SU-DHL-6 (cell line): ENCODE results near the gene PHF1.

Experiments
- EZH2phosphoT487 ChIP-seq: fragments of 200-600 bp; sonication (generic), shearing (Covaris generic); conservative IDR thresholded peaks from 2 replicates; pipeline ENCODE4 v1.6.1; 2018; ENCODE audit warnings: mild to moderate bottlenecking, antibody characterized with exemption, low read length, moderate library complexity, mixed read lengths
- TF ChIP-seq, protein P1 (sequence below): fragments of 200-600 bp; sonication (generic); IDR thresholded peaks from one replicate; pipeline ENCODE4 v1.5.1; 2017; ENCODE audit warnings: antibody characterized with exemption, mild to moderate bottlenecking, low read length, moderate library complexity; ENCODE audit not compliant: insufficient read depth, poor library complexity, severe bottlenecking

DNA sequence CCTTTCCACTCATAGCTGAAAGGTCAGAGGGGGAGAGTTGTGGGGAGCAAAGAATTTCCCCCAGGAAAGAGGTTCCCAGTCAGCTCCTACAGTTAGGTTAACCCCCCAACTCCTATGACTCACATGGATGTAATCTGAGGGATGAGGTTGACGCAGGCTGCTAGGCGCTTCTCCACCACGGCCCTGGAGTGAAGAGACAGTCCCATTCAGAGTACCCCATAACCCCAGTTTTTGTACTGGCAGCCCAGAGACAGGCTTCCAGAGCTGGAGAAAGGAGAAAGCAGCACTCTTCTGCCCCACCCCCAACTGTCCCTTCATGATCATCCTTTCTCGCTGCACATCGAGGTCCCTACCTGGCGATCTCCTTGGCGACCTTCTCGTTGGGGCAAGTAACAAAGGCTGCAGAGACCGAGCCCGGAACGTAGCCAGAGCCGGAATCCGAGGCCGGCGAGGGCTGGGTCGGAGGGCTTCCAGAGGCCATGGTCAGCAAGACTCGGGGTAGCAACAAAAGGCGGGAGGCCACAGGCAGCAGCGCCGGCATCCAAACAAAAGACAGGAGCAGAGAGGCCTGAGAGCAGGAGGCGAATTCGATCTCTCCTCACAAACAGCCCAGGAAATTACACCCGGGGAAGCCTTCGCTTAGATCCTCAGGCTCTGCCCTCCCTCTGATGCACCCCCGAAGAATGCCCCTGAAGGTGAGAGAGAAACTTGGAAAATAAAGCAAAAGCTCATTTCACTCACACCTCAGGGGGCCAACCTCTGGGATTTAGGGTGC, 6.5 kb downstream of the PHF1 start:
- TF ChIP-seq, protein P1, sequence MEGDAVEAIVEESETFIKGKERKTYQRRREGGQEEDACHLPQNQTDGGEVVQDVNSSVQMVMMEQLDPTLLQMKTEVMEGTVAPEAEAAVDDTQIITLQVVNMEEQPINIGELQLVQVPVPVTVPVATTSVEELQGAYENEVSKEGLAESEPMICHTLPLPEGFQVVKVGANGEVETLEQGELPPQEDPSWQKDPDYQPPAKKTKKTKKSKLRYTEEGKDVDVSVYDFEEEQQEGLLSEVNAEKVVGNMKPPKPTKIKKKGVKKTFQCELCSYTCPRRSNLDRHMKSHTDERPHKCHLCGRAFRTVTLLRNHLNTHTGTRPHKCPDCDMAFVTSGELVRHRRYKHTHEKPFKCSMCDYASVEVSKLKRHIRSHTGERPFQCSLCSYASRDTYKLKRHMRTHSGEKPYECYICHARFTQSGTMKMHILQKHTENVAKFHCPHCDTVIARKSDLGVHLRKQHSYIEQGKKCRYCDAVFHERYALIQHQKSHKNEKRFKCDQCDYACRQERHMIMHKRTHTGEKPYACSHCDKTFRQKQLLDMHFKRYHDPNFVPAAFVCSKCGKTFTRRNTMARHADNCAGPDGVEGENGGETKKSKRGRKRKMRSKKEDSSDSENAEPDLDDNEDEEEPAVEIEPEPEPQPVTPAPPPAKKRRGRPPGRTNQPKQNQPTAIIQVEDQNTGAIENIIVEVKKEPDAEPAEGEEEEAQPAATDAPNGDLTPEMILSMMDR, result no peak
- no peak for TF ChIP-seq EZH2phosphoT487
